ENCODE measurements around the gene DLX2.
"Not testable (repeated sequence)": the region's sequence is repeated elsewhere in the genome, so short reads cannot be mapped to it uniquely, and the experiment has no call there.

Gene DLX2

DNA sequence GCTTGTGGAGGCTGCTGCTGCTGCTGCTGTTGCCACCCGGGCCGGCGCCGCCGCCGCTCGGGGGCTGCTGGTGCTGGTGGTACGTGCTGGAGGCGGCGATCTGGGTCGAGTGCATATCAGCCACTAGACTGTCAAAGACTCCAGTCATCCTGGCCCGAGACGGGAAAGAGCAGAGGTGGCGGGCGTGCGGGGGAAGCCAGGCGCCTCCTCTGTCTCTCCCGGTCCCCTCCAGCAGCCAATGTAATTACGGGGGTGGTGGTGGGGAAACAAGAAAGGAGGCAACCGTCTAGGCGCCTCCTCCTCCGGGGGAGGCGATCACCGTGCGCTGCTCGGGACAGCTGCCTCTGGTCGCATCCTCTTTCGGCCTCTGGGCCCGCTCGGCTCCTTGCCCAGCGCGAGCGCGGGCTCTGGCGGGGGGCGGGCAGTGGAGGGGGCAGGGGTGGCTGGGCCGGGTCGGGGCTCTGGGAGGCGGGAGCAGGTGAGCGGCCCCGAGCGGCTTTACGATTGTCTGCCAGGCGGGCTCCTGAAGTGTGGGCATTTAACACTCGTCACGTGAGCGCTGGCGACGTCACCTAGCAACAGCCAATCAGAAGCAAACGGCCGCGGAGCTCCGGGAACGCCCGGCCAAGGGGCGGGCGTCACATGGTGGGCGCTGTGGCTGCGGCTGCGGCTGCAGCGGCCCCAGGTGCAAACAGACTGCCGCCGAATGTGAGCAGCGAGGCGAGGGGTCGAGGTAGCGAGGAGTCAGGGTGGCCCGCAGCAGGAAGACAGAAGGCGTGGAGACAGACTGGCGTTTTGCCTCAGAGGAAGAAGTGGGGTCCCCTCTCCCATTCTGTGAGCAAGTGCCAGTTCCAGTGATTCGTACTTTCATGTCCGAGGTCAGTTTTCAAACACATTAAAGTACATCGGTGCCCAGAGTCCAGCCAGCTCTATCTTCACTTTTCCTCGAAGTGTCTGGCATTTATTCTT, at the start of gene DLX2:
TSS of gene DLX2 (minus strand) at position 510 of the 969 bp plus-strand sequence. CDS start at position 148, 362 bp downstream.
- DNase-seq (ENCODE audit: low read depth) = no peak

DNA sequence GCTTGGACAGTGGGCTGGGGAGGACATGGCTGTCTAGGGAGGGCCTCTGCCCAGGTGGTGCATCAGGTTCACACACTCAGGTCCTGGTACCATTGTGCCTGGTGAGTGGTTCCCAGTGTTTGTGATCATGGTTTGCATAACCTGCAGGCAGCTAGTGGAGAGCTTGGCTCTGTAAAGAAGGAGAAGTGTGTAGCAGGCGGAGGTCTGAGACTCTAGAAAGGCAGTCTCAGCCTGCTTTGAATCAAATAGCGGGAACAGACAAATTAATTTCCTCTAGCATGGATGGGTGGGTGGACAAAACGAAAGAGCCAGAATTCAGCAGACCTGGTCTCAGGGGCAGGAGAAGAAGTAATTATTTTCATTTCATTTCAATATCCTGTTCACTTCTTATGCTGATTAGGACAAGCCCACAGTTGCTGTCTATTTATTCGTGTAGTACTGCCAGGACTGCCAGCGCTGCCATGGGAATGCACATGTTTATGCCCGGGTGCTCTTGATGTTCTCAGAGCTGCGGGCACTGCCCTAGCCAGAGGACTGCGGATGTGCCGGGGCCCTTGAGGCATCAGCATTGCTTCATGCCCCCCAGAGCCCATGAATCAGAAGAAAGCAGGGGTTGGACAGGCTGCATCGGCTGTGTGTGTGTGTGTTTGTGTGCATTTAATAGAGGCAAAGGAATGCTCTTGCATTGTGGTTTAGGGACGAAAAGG, 45.4 kb upstream of the DLX2 start:
- no peak for DNase-seq (ENCODE audit: low read depth)

DNA sequence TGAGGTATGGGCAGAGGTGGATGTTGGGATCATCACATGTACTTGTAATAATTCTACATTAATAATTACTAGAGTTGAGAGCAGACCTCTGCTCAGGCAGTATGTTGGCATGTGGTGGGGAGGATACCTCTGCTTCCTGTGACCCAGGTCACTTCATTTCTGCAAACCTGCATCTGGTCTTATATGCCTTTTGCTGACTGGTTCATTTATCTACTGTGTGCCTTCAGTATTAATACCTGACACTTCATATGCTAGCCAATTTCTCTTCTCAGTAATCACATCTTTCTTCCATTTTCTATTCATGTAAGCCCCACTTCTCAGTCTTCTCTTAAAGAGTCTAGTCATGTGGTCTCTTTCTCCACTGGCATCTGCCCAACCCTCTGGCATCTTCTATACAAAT, 41.1 kb upstream of the DLX2 start:
- no peak for DNase-seq (ENCODE audit: low read depth)

DNA sequence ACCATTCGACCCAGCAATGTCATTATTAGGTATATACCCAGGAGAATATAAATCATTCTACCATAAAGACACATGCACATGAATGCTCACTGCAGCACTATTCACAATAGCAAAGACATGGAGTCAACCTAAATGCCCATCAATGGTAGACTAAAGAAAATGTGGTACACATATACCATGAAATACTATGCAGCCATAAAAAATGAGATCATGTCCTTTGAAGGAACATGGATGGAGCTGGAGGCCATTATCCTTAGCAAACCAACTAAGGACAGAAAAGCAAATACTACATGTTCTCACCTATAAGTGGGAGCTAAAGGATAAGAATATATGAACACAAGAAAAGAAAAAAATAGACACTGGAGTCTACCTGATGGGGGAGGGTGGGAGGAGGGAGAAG, 36.0 kb upstream of the DLX2 start:
- DNase-seq (ENCODE audit: low read depth) = not testable (repeated sequence)

DNA sequence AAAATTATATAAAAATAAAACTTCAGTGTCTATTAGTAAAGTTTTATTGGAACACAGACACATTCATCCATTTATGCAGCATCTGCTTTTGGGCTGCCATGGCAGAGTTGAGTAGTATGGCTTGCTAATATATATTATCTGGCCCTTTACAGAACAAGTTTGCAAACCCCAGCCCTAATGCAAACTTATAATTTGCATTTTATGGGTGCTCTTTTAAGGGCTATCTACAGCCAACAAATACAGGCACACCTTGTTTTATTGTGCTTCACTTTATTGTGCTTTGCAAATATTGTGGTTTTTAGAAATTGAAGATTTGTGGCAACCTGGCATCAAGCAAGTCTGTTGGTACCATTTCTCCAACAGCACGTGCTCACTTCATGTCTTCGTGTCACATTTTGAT, 35.2 kb upstream of the DLX2 start:
- DNase-seq (ENCODE audit: low read depth) = no peak

DNA sequence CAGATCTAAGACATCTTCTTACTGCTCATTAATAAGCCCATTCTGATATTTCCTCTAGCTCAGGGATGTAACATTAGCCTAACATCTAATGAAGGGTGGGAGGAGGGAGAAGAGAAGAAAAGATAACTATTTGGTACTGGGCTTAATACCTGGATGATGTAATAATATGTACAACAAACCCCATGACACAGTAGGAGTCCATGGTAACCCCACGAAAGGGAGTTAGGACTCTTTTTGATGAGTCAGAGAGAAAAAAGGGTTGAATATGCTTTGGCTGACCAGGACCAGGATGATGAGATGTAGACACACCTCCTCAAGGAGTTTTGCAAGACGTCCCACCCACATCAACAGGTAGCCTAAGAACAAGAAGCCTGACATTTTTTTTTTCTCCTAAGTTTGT, 34.4 kb upstream of the DLX2 start:
- DNase-seq (ENCODE audit: low read depth) = no peak

DNA sequence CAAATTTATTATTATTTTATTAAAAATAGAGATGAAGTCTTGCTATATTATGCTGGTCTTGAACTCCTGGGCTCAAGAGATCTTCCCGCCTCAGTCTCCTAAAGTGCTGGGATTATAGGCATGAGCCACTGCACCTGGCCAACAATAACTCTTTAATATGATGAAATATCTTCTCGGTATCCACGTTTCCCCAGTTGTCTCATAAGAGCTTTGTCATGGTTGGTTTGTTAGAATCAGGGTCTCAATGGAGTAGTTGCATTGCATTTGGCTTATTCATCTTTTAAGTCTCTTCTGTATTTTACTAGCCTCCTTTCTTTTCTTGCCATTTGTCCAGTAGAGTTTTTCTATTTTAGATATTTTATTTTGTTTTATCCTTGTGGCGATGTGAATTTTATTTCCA, 32.7 kb upstream of the DLX2 start:
- no peak for DNase-seq (ENCODE audit: low read depth)

DNA sequence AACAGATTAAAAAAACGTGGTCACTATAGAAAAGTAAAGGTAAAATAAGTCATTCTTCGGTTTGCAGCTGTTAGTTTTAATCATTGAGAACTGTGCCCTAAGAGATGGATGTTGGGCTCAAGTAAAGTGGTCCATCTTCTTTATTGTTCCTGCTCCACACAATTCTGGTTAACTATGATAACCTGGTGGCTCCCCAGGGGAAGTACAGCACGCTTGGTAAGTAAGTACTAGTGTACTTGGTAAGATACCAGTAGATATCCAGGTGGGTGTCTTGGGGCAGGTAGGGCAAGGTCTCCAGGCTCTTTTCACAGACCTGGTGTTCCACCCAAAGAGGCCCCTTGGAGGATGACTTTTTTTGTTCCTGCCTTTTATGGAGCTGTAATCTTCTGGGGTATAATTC, 31.6 kb upstream of the DLX2 start:
- no peak for DNase-seq (ENCODE audit: low read depth)

DNA sequence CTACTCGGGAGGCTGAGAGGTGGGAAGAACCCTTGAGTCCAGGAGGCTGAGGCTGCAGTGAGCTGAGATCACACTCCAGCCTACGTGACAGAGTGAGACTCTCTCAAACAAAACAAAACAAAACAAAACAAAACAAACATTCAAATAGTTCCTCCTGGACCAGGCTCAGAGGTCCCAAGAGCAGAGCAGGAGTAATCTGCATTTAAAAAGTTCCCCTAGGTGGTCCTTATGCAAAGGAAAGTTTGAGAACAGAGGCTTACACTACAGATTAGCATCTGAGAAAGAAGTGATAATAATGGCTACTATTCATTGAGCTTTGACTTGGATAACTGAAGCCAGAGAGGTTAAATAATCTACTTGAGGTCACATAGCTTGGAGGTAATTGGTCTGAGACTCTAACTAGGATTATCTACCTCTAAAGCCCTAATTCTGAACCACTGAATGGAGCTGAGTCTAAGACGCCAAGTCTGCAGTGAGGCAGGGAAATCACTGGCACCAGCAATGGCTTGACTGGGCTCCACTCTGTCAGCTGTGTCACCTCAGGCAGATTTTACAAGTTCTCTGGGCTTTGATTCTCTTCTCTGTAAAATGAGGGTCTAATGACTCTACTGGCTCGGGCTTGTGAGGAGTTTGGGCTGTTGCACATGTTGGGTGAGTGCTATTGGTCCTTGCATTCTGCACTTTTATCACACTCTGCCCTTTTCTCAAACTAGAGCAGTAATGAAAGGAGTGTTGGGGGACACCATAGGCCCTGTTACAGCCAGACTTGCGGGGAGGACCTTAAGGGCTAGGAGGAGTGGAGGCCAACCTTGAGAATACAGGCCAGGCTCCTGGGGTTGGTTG, 29.2 kb upstream of the DLX2 start:
- DNase-seq (ENCODE audit: low read depth) = no peak

DNA sequence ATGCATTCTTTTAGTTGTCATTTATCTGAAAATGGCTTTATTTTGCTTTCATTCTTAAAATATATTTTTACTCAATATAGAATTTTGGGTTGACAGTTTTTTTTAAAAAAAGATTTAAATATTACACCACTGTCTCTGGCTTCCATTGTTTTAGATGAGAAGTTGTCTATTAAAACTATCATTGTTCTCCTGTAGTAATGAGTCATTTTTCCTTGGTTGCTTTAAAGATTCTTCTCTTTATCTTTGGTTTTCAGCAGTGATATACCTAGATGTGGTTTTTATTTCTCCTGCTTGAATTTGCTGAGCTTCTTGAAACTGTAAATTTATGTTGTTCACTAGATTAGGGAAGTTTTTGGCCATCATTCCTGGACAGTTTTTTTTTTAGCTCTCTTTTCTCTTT, 26.7 kb upstream of the DLX2 start:
- no peak for DNase-seq (ENCODE audit: low read depth)

DNA sequence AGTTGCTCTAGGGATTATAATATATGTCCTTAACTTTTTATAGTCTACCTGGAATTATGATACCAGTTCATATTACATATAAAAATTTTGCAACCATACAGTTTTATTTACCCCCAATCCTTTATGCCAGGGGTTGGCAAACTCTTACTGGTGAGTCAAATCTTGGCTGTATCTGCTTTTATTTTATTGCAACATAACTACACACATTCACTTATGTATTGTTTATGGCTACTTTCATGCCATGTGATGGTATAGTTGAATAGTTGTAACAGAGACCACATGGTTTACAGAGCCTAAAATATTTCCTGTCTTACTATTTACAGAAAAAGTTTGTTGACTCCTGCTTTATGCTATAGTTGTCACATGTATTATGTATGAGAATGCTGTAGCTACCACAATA, 25.8 kb upstream of the DLX2 start:
- DNase-seq (ENCODE audit: low read depth) = no peak

DNA sequence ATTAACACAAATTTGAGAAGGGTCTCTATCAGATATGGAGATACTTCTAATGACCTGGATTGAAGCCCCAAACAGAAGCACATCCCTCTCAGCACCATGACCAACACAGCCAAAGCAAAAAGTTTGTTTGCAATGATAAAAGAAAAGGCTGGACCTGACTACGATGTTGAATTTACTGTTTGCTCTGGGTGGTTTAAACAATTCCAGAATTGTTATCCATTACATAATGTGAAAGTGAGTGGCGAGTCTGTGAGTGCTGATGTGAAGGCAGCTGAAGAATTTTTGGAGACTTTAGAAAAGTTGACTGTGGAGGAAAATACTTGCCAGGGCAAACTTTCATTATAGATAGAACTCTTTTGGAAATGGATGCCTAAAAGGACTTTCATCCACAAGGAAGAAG, 17.4 kb upstream of the DLX2 start:
- DNase-seq (ENCODE audit: low read depth) = no peak

DNA sequence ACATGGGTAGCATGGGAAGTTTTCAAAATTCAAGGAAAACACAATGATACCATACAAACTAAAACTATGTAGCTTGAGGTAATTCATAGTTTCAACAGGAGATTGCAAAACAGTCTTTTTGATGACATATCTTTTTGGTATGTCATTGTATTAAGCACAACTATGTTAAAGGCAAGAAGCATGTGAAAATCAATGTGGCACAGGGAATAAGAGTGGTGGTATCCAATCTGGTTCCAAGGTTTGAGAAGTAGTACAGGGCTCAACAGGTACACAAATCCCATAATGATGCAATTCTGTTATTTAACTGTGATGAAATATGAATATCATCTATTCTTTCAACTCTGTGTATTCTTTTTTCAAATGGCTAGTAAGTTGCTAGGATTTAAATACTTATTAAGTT, 16.4 kb upstream of the DLX2 start:
- no peak for DNase-seq (ENCODE audit: low read depth)

DNA sequence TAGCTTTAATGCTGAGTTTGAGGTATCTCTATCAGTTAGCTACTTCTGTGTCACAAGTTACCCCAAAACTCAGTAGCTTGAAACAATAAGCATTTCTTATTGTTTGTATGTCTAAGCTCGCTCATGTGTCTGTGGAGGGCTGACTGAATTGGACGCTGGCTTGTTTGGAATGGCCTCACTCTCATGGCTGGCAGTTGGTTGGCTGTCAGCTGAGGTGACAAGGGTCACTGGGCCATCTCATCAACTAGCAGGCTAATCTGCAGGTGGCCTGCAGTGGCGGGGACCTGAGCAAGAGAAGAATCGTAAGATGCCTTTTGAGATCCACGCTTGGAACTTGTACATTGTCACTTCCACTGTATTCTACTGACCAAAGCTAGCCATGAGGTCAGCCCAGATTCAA, 13.4 kb upstream of the DLX2 start:
- DNase-seq (ENCODE audit: low read depth) = no peak

DNA sequence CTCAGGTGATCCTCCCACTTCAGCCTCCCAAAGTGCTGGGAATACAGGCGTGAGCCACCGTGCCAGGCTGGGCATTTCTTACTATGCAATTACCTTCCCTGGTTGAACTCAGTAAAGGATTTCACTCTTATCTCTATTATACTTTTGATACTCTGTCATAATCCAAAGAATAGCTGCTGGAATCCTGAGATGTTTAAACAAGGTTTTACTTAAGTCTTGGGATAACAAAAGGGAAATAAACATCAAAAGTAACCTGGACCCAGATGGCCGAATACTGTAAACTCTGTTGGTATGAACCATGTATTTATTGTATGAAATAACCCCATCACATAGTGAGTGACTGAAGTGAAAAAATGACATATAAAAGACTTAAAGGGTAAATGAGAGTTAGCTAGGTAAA, 11.9 kb upstream of the DLX2 start:
- no peak for DNase-seq (ENCODE audit: low read depth)

DNA sequence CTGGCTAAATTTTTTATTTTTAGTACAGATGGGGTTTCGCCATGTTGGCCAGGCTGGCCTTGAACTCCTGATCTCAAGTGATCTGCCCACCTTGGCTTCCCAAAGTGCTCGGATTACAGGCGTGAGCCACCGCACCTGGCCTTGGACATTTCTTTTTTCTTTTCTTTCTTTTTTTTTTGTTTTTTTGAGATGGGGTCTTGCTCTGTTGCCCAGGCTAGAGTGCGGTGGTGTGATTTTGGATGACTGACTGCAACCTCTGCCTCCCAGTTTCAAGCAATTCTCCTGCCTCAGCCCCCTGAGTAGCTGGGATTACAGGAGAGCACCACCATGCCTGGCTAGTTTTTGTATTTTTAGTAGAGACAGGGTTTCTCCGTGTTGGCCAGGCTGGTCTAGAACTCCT, 11.5 kb upstream of the DLX2 start:
- DNase-seq (ENCODE audit: low read depth) = not testable (repeated sequence)

DNA sequence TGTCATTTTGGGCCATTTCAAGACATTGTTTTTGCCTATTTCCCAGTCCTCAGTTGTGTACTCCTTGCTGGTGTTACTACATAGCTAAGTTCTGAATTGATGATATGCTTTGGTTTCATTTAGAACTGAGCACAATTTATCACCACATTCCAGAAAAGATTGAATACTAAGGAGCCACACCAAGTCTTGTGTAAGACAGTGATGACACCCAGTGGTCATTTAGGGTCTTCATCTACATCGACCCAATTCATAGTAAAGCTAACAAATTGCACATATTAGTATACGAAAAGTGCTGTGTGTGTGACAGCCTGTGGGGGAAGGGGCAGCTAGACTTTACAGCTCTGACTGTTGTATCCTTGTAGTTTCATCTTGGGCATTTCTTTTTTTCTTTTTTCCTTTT, 10.9 kb upstream of the DLX2 start:
- DNase-seq (ENCODE audit: low read depth) = no peak

DNA sequence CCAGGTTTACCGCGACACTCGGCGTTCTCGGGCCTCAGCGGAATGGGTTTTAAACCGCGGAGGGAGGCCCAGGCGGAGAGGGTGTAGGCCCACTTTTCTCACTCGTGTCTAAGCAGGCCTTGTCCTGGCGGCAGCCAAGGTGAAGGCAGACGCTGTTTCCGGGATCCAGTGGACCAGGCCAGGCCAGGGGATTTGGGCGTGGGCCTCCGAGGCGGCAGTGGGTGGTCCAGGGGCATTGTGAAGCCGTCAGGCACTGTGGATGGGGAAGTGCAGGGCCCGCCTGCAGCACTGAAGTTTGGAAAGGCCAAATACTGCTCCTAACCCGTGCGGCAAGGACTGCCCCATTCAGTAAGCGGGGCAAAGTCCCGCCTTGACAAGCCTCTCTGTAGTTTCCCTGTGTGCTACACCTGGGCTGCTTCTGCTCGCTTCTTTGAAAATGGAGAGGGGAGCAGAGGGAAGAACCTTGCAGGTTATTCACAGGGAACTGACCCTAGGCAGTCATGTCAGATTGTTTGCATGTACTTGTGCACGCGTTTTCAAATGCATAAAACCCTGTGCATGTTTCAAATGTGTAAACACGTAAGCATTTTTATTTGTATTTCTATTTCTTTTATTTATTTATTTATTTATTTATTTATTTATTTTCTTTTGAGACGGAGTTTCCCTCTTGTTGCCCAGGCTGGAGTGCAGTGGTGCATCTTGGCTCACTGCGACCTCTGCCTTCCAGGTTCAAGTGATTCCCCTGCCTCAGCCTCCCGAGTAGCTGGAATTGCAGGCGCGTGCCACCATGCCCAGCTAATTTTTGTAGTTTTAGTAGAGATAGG, 7.5 kb upstream of the DLX2 start:
- no peak for DNase-seq (ENCODE audit: low read depth)

DNA sequence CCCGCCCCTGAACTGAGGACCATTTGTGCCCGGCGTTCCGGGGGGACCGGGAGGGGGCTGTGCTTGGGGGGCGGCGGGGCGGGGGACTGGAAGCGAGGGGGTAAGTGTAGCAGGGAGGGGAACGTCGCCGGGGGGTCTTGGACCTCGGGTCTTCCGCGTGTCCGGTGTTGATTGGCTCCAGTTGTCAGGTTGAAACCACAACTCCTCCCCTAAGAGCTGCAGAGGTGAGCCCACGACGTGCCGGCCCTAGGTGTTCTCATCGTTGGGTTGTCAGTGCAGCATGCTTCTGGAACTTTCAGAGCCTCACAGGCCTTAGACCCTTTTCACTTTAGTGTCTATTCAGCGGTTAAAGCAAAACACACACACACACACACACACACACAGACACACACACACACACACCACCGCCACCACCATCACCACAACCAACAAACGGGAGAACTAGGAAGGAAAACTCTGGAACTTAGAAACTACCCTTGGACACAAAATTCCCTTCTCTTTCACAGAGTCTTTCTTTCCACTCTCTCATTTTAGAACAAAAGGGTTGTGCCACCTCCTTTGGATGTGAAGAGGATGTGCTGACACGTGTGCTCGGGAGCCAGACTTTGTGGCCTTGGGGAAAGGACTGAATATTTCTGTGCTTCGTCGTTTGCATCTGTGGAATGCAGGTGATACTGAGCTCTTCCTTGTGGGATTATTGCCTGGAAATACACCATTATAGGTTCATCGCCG, 6.7 kb upstream of the DLX2 start:
- no peak for DNase-seq (ENCODE audit: low read depth)

DNA sequence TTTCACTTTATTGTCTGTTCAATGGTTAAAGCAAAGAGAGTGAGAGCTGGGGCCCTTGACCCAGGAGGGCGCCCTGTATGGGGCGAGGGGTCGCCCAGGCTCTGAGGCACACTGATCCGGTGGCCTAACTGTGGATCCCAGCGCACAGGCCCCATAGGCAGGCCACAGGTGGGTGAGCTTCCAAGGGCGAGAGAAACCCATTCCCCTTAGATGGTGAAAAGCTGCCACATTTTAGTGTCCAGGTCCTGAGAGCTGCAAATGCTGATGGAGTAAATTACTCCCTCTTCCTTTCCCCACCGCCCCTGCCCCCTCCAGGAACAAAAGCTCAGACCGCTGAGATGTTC, 5.9 kb upstream of the DLX2 start:
- DNase-seq (ENCODE audit: low read depth) = no peak

Measured in HS-27A (cell line).